Effector CD8-positive, alpha-beta T cell (primary cell): ENCODE results near the gene ASIC3.

Source experiments
- DNase-seq: peaks from one replicate; lab custom pipeline; 2025; lab: John Stamatoyannopoulos, UW

Gene ASIC3

GRCh38 chr7:151085691-151086620, 37.6 kb downstream of the ASIC3 start, which contains the start of gene AGAP3:
AGAP3 (plus strand) TSS chr7:151086475; CDS start chr7:151086742, 267 bp downstream.
- DNase-seq, result peak; percentile 31

GRCh38 chr7:151086802-151087244, 38.5 kb downstream of the ASIC3 start:
- no peak for DNase-seq

GRCh38 chr7:151087245-151088018, 39.1 kb downstream of the ASIC3 start:
- no peak for DNase-seq

GRCh38 chr7:151088019-151088855, 39.9 kb downstream of the ASIC3 start:
- no peak for DNase-seq

GRCh38 chr7:151088856-151089699, 40.7 kb downstream of the ASIC3 start:
- DNase-seq, result no peak

GRCh38 chr7:151089893-151090730, 41.8 kb downstream of the ASIC3 start:
- no peak for DNase-seq

GRCh38 chr7:151091003-151091402, 42.7 kb downstream of the ASIC3 start:
- DNase-seq, result no peak

GRCh38 chr7:151091431-151091830, 43.1 kb downstream of the ASIC3 start:
- DNase-seq, result no peak

GRCh38 chr7:151091988-151092387, 43.7 kb downstream of the ASIC3 start:
- DNase-seq, result no peak

GRCh38 chr7:151093748-151094147, 45.4 kb downstream of the ASIC3 start:
- DNase-seq, result no peak

GRCh38 chr7:151094675-151095074, 46.3 kb downstream of the ASIC3 start:
- no peak for DNase-seq

- no peak for DNase-seq
Observed at GRCh38 chr7:151095123-151095797, 46.9 kb downstream of the ASIC3 start.

- DNase-seq, result no peak
Observed at GRCh38 chr7:151095828-151096475, 47.6 kb downstream of the ASIC3 start.

- DNase-seq, result no peak
Observed at GRCh38 chr7:151099486-151100211, 51.3 kb downstream of the ASIC3 start.

GRCh38 chr7:151100921-151101320, 52.6 kb downstream of the ASIC3 start:
- no peak for DNase-seq

- no peak for DNase-seq
Observed at GRCh38 chr7:151101621-151102396, 53.5 kb downstream of the ASIC3 start.
